AG10803 (cell line): ENCODE data around the gene RIN3.

ENCODE experiments used
- DNase-seq: peaks from one replicate; pipeline ENCODE4 v3.0.0; 2010; ENCODE audit warnings: low read depth
- H3K4me3 ChIP-seq: 2 replicates; pipeline ENCODE4 v1.5.1; 2011; ENCODE audit warnings: mild to moderate bottlenecking, low read length, control low read depth
- CTCF ChIP-seq: conservative IDR thresholded peaks from 2 replicates; pipeline ENCODE4 v1.5.1; 2011; ENCODE audit warnings: mild to moderate bottlenecking, low read length, control low read depth, inconsistent platforms

RIN3 gene

GRCh38 chr14:92540472-92541048, 27.0 kb downstream of the RIN3 start:
- no peak overlapping the region for H3K4me3 ChIP-seq
- peak; percentile 100 for DNase-seq
- TF ChIP-seq CTCF, result no peak

GRCh38 chr14:92542766-92543554, 29.4 kb downstream of the RIN3 start:
- H3K4me3 ChIP-seq, result no peak overlapping the region
- DNase-seq, result no peak
- no peak for TF ChIP-seq CTCF

- H3K4me3 ChIP-seq, result no peak overlapping the region
- TF ChIP-seq CTCF, result no peak
- DNase-seq, result no peak
Observed at GRCh38 chr14:92544051-92544720, 30.6 kb downstream of the RIN3 start.

GRCh38 chr14:92546347-92547053, 32.9 kb downstream of the RIN3 start:
- TF ChIP-seq CTCF, result no peak
- DNase-seq, result no peak
- H3K4me3 ChIP-seq, result no peak overlapping the region

- no peak for TF ChIP-seq CTCF
- DNase-seq, result peak; percentile 23
- peak overlapping the region; percentile 24; the same call in 1 of the 2 replicates for H3K4me3 ChIP-seq
Observed at GRCh38 chr14:92549105-92549858, 35.7 kb downstream of the RIN3 start.

GRCh38 chr14:92549859-92550230, 36.3 kb downstream of the RIN3 start:
- DNase-seq, result peak; percentile 78
- H3K4me3 ChIP-seq, result peak overlapping the region; percentile 24; the same call in 1 of the 2 replicates
- no peak for TF ChIP-seq CTCF
